ENCODE measurements around the gene SPRR4.

GRCh38 chr1:152976688-152977087, 6.2 kb downstream of the SPRR4 start:
- TF ChIP-seq, protein P1, sequence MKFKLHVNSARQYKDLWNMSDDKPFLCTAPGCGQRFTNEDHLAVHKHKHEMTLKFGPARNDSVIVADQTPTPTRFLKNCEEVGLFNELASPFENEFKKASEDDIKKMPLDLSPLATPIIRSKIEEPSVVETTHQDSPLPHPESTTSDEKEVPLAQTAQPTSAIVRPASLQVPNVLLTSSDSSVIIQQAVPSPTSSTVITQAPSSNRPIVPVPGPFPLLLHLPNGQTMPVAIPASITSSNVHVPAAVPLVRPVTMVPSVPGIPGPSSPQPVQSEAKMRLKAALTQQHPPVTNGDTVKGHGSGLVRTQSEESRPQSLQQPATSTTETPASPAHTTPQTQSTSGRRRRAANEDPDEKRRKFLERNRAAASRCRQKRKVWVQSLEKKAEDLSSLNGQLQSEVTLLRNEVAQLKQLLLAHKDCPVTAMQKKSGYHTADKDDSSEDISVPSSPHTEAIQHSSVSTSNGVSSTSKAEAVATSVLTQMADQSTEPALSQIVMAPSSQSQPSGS (CRISPR knock-in tag; IDR thresholded peaks at IDR 0.05; ENCODE audit: borderline replicate concordance, low read depth) = no peak
- TF ChIP-seq, protein P2, sequence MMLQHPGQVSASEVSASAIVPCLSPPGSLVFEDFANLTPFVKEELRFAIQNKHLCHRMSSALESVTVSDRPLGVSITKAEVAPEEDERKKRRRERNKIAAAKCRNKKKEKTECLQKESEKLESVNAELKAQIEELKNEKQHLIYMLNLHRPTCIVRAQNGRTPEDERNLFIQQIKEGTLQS (CRISPR knock-in tag; conservative IDR thresholded peaks at IDR 0.05) = no peak

Measured in WTC11 (cell line).